GM10266 (cell line): ENCODE measurements around the gene DLST.
A peak's percentile ranks its signal among the peaks of the same experiment; 100 is the strongest.

Experiments used
- DNase-seq: peaks from one replicate; pipeline ENCODE4 v3.0.0; 2012; ENCODE audit errors: extremely low spot score
- CTCF ChIP-seq: IDR thresholded peaks from 2 replicates; pipeline ENCODE4 v1.5.1; 2012; ENCODE audit warnings: mild to moderate bottlenecking, low read depth; ENCODE audit not compliant: control insufficient read depth, insufficient read depth; ENCODE audit errors: missing control alignments

DLST gene

GRCh38 chr14:74840603-74841030 lies 41.1 kb upstream of the DLST start:
- no peak for TF ChIP-seq CTCF
- DNase-seq: no peak

GRCh38 chr14:74841230-74842207 lies 40.2 kb upstream of the DLST start:
- DNase-seq: peak; percentile 55

DNA sequence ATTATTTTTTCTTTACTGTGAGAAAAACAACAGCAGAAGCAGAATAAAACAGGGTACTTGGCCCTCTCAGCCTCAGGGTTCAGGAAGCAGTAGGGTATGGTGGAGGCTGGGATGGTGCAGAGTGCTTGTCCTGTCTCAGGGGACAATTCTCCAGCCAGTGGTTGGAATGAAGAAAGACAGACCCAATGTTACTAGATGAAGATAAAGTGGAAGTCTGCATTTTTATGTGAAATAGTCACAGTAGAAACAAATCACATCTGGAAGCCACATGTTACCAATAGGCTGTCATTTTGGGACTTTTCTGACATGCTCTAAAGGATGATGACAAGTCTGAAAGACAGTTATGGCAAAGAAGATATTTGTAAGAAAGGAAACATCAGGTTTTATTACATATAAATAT lies 38.1 kb upstream of the DLST start:
- no peak for TF ChIP-seq CTCF
- no peak for DNase-seq

More at GRCh38 chr14:74841230-74842207, 40.2 kb upstream of the DLST start:
- no peak for TF ChIP-seq CTCF

DNA sequence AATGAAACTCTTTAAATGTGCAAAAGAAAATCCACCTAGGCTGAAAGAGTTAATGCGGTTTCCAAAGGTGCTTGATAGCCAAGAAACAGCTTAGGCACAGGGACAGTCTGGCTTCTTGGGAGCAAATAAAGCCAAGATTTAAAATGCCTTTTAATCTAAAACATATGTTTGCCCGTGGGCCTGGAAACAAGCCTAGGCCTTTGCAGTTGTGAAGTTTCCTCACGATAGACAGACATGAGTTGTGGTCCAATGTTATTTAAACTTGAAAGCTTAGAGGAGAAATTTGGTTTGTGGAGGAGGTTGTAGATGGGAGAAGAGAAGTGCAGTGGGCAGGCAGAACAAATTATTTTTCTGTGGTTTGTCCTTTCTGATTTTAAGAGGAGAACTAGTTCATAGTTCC lies 35.5 kb upstream of the DLST start:
- TF ChIP-seq CTCF: no peak
- no peak for DNase-seq

DNA sequence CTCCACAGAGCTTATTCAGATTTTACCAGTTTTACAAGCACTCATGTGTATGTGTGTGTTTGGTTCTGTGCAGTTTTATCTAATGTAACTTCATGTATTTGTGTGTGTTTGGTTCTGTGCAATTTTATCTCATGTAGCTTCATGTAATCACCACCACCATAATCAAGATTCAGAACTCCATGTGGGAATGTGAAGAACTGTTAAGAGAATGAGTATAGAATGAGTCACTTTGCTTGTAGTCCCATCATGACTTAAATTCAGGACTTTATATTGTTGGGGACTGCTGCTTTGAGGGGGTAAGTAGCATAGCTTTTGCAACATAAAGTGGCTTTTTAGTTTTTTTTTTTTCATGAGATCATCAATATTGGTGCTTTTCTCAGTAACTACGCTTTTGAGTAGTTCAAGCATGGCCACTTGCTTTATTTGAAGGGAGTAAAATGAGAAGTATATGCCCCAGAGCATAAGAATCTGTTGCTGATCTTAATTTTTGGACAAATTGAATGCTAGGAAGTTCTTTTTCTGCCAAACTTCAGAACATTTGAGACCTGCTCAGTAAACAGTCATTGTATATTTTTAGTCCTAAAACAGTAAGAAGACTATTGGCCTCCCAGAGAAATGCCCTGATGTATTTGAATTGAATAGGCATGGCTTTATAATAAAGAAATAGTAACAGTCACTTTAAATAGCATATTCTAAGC lies 34.6 kb upstream of the DLST start:
- no peak for TF ChIP-seq CTCF
- no peak for DNase-seq

- TF ChIP-seq CTCF: no peak
- no peak for DNase-seq
These were observed 32.9 kb upstream of the DLST start for GRCh38 chr14:74848768-74849167.
